Measurements from ENCODE around the gene TRMT13.
A peak's percentile ranks its signal among the peaks of the same experiment; 100 is the strongest.

Gene TRMT13, protein sequence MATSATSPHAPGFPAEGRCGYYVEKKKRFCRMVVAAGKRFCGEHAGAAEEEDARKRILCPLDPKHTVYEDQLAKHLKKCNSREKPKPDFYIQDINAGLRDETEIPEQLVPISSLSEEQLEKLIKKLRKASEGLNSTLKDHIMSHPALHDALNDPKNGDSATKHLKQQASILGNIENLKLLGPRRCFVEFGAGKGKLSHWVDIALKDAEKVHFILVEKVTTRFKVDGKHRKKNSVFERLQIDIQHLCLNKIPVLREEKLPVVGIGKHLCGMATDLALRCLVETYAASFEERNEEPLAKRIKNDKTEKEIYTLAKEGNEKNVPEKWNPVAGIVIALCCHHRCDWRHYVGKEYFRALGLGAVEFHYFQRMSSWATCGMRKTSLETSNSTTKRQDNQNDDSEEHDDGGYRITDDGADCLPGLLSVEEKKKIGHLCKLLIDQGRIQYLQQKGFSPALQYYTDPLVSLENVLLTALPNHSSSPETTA

DNA sequence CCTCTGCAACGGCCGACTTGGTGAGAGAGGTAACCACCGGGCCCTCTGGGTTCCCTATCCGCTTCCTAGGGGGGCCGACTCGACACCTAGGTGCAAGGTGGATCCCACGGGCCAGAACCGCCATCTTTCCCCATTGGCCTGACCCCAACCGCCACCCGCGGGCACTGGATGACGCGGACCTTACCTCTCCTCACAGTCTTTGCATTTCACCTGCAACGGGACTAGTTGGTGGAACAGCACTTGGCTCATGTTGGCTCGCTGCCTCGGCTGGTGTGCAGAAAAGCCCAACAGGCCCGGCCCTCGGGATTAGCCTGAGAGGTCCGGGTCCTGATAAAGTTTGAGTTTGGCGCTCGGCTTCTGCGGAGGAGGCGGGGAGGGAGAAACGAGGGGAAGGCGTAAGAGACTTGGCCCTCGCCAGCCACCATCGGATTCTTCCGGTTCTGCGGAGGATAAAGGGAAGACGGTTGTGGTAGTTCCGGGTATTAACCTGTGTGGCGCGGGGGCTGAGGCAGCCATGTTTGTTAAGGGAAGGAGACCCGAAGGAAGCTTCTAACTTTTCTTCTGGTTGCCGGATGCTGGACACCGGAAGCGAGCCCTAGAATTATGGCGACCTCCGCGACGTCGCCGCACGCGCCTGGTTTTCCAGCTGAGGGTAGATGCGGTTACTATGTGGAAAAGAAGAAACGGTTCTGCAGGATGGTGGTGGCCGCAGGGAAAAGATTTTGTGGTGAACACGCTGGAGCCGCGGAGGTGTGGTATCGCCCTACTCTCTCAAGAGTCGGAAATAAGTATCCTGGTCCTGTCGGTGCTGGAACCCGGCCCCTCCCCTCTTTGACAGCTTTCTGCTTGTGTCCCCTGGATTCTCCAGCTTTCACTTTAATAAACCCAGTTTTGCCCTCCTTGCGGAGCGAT lies at the start of gene TRMT13, which contains the start of gene SASS6:
Gene TRMT13 (plus strand): TSS at position 598 of the 912 bp plus-strand sequence. CDS start 6 bp downstream, at position 604.
Gene SASS6 (minus strand): TSS at position 365 of the 912 bp plus-strand sequence. CDS start 116 bp downstream, at position 249.
- peak; percentile 98 for DNase-seq (ENCODE audit: low spot score)

GRCh38 chr1:100087396-100087795 lies 45.6 kb upstream of the TRMT13 start:
- DNase-seq (ENCODE audit: low spot score) = no peak

DNA sequence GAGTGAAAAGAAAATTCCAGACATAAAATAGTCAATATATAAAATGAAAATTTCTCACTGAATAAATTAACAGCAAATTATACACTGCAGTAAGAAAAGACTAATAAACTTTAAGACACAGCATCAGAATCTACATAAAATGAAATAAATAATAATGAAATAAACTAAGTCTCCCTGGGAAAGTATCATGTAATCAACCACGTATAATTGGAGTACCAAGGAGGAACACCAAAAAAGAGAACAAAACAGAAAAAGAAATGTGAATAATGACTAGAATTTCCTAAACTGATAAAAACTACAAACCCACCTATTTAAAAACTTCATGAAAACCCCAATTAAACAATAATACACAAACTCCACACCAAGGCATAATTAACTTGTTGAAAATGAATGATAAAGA lies 43.9 kb upstream of the TRMT13 start:
- DNase-seq (ENCODE audit: low spot score) = no peak

DNA sequence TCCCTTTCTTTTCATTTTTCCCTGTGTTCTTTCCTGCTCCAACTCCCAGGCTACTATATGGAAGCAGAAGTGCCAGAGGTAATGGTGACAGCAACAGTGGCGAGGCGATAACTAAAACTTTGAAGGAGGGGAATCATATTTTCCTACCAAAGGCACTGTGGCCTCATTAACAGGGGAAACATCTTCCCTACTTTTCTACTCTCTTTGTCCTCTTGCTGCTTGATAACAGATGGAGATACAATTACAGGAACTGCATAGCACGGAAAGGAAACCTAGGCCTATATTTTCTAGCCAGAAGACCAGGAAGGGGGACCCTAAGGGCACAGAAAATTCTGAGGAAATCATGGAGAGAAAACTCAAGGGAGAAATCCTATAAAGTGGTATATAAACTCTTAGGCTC lies 42.5 kb upstream of the TRMT13 start:
- DNase-seq (ENCODE audit: low spot score) = no peak

- DNase-seq (ENCODE audit: low spot score) = no peak
Observed at GRCh38 chr1:100100202-100100601, 32.8 kb upstream of the TRMT13 start.

DNA sequence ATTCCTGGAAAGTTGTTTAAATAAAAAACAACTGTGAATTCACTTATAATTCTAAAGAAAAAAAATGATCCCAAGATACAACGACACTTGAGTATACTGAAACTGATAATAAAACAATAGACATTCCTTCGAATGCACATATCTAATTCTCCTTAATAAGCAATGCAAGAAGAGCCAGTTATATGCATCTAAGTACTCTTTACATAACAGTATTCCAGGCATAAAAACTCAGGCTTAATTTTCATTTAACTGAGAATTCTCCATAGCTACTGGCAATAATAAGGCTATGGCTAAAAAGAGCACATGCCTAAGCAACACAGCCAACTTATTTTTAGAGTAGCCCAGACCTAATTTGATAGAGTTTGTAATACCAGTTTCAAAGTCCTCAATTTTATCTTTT lies 31.4 kb upstream of the TRMT13 start:
- DNase-seq (ENCODE audit: low spot score) = no peak

DNA sequence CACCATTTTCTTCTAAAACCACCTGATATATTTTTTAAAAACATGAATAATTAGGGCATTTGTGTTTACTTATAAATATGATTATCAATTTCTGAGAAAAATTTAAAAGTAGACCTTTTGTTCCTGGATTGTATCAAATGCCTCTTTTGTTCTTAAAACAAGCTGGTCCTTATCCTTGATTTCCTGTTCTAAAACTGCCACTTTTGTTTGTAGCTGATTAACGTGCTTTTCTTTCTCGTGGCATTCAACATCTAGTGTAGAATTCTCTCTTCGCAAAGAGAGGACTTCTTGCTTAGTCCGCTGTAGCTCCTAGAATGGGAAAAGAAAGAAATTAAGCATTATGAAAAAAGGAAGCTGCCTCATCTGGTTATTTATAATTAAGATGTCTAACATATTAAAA lies 25.3 kb upstream of the TRMT13 start:
- DNase-seq (ENCODE audit: low spot score) = no peak

GRCh38 chr1:100109554-100110066 lies 23.4 kb upstream of the TRMT13 start:
- no peak for DNase-seq (ENCODE audit: low spot score)

DNA sequence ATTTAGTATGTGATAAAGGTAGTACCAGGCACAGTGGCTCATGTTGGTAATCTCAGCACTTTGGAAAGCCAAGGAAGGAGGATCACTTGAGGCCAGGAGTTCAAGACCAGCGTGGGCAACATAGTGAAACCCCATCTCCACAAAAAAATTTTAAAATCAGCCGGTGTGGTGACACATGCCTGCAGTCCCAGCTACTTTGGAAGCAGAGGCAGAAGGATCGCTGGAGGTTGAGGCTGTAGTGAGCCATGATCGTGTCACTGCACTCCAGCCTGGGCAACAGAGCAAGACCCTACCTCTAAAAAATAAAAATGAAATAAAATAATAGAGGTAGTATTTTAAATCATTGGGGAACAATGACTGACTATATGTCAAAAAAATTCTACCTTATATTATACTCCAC lies 17.4 kb upstream of the TRMT13 start:
- no peak for DNase-seq (ENCODE audit: low spot score)

DNA sequence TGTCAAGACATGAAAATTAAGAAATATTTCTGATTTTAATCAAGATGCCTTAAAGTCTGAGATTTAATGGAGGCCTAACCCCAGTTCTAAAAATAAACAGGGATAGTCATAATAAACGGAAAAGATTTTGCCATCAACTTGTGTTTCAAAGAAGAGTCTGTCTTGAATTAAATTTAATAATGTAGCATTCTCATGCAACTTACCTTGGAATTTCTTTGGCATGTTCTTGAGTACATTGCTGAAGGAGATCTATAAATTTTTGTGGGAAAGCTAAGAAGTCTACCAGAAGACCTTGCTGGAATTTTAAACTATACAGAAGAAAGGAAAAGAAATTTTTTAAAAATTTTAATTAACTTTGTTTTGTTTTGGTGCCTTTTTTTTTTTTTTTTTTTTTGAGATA lies 10.8 kb upstream of the TRMT13 start:
- no peak for DNase-seq (ENCODE audit: low spot score)

GRCh38 chr1:100127226-100127625 lies 5.7 kb upstream of the TRMT13 start:
- DNase-seq (ENCODE audit: low spot score) = no peak

- no peak for DNase-seq (ENCODE audit: low spot score)
Observed at GRCh38 chr1:100130552-100131077, 2.3 kb upstream of the TRMT13 start.

GRCh38 chr1:100131623-100132022 lies 1.3 kb upstream of the TRMT13 start:
- no peak for DNase-seq (ENCODE audit: low spot score)

DNA sequence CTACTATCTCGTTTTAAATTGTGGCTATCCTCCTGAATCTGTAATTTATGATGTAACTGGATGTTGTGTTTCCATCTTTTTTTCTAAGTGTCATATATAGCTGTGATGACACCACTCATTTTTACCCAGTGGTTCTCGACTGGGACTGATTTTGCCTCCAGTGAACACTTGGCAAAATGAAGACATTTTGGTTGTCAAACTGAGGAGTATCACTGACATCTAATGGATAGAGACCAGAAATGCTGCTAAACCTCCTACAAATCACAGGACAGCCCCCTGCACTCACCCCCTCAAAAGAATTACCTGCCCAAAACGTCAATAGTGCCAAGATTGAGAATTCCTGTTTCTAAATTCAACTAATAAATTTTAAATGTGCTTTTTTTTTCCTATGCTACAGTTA lies 1.9 kb downstream of the TRMT13 start:
- no peak for DNase-seq (ENCODE audit: low spot score)

GRCh38 chr1:100137602-100138001 lies 4.6 kb downstream of the TRMT13 start:
- DNase-seq (ENCODE audit: low spot score) = no peak

DNA sequence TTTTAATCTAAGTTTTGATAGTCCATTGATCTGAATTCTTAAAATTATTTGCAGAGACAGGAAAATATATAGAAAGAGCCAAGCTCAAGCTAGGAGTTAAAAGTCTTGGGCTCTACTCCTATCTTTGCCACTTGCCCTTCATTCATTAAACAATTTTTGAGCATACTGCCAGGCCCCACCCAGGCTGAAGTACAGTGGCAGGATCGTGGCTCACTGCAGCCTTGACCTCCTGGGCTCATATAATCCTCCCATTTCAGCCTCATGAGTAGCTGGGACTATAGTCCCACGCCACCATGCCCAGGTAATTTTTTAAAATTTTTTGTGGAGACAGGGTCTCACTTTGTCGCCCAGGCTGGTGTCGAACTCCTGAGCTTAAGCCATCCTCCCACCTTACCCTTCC lies 8.2 kb downstream of the TRMT13 start:
- no peak for DNase-seq (ENCODE audit: low spot score)

GRCh38 chr1:100142343-100142742 lies 9.4 kb downstream of the TRMT13 start:
- no peak for DNase-seq (ENCODE audit: low spot score)

GRCh38 chr1:100145116-100145515 lies 12.2 kb downstream of the TRMT13 start:
- DNase-seq (ENCODE audit: low spot score) = no peak

DNA sequence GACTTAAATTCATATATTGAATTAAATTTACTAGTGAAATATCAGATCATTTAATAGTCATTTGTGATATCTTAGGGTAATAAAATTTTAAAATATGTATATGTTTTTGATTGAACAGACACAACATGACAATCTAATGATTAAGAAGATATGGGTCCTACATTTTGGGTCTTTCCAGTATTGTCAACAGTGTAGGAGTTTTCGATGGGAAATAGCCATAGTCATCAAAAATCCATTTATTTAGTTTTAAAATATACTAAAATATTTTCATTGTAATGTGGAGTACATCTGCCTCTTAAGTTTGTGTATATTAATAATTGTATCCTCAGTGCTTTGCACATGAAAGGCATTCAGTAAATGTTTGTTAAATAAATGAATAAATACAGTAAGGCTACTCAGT lies 14.0 kb downstream of the TRMT13 start:
- DNase-seq (ENCODE audit: low spot score) = no peak

GRCh38 chr1:100147875-100148274 lies 14.9 kb downstream of the TRMT13 start:
- DNase-seq (ENCODE audit: low spot score) = no peak

DNA sequence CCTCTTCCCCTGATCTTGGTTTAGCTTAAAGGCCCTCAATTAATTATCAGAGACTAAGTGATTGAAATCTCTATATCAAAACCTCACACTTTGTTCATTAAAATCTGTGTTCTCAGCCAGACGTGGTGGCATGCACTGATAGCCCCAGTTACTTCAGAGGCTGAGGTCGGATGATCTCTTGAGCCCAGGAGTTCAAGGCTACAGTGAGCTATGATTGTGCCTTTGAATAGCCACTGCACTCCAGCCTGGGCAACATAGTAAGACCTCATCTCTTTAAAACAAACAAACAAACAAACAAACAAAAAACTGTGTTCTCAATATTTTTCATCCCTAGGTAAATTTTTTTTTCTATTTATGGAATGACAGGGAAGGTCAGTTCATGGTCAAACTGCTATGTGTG lies 18.7 kb downstream of the TRMT13 start:
- no peak for DNase-seq (ENCODE audit: low spot score)

- DNase-seq (ENCODE audit: low spot score) = no peak
Observed at GRCh38 chr1:100152271-100152670, 19.3 kb downstream of the TRMT13 start.

Measured in putamen (tissue), 1 donor.